Spinal cord (tissue), 10 donors: ENCODE measurements around the gene TNFAIP2. TPM values are rescaled to one million over a fixed set of nuclear protein-coding genes. Genes with fewer than 3 reads are reported as not detected.

Experiments used
- DNase-seq, 6 donors: peaks; one replicate each; pipeline versions ENCODE4 v3.0.0 to v3.0.0-alpha.2; 2013 to 2015; ENCODE audit warnings: low spot score in 6 of 6, low read depth in 4 of 6
- H3K27ac ChIP-seq: one replicate; pipeline ENCODE4 v1.5.1; 2013; ENCODE audit warnings: low read depth, low read length, control low read depth
- H3K27me3 ChIP-seq: one replicate; pipeline ENCODE4 v1.6.1; 2013; ENCODE audit warnings: low read length; ENCODE audit not compliant: control insufficient read depth, insufficient read depth
- H3K36me3 ChIP-seq: one replicate; pipeline ENCODE4 v1.6.1; 2013; ENCODE audit warnings: low read length; ENCODE audit not compliant: control insufficient read depth, insufficient read depth
- H3K4me1 ChIP-seq: one replicate; pipeline ENCODE4 v1.6.1; 2013; ENCODE audit warnings: low read length; ENCODE audit not compliant: control insufficient read depth, insufficient read depth
- H3K4me3 ChIP-seq: one replicate; pipeline ENCODE4 v1.5.1; 2013; ENCODE audit warnings: low read depth, low read length, control low read depth
- H3K9me3 ChIP-seq: one replicate; pipeline ENCODE4 v1.6.1; 2013; ENCODE audit warnings: low read length; ENCODE audit not compliant: control insufficient read depth, insufficient read depth
- WGBS: methylation state at CpG from one replicate; pipeline ENCODE4 v1.1.5; 2013; ENCODE audit warnings: missing lambda C conversion rate; ENCODE audit not compliant: insufficient coverage; 5-methylcytosine and 5-hydroxymethylcytosine counted together
- polyA plus RNA-seq, 2 donors: library from polyadenylated mRNA; unstranded; fragments of 120-200 nt; gene quantifications; one replicate each; pipeline ENCODE4 v1.2.1, GENCODE V29; 2013; ENCODE audit not compliant: insufficient read length in 2 of 2
- total RNA-seq, 2 donors: library from RNA; depleted of rRNA in 1 of 2; stranded (reverse); fragments of 120-200 nt in 1 of 2; fragments of >200 nt in 1 of 2; gene quantifications; one replicate each; pipeline versions ENCODE4 v1.2.3 to v1.2.4, GENCODE V29; 2013 to 2014
- donor health status: healthy.

The TNFAIP2 gene
- total and polyA plus RNA-seq, 4 donors = 9.4 to 18.4 (median 12.7) TPM

DNA sequence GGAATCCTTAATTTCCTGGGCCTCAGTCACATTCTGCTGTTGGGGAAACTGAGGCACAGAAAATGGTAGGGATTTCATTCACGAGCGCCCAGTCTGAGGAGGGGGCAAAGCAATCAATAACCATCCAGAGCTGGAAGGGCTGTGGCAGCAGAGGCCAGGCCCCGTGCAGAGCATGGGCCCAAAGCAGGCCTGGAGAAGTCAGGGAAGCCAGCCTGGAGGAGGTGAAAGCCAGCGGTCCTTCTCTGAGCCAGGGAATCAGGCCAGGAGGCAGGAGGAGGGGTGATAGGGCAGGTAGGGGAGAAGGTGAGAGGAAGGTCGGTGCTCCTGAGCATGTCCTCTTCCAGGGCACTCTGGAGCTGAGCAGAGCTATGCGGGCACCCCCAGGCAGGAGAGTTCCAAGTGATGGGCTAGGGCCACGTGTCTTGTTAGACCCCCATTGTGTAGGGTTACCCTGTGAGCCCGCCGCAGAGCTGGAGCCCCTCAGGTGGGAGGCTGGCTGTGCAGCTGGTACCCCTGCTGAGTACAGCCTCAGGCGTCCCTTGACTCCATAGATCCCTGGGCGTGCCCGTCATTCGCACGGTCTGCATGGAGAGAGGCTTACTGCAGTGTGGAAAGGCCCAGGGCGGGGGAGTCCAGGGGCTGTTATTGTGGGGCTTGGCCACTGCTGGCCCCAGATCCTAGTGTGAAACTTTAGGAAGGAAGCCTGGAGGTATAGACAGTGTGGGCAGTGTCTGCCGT, 4.8 kb downstream of the TNFAIP2 start:
- peaks cover 26% of the 10 kb centered on the region for H3K27me3 ChIP-seq
- no peak overlapping the region for H3K27ac ChIP-seq
- H3K4me1 ChIP-seq = peaks cover 53% of the 10 kb centered on the region
- no peak overlapping the region for H3K4me3 ChIP-seq
- no peaks in the 10 kb centered on the region for H3K9me3 ChIP-seq
- DNase-seq = no peak
- H3K36me3 ChIP-seq = peaks cover 28% of the 10 kb centered on the region
- 83% methylated on average over 15 of the region's 16 CpGs for WGBS

DNA sequence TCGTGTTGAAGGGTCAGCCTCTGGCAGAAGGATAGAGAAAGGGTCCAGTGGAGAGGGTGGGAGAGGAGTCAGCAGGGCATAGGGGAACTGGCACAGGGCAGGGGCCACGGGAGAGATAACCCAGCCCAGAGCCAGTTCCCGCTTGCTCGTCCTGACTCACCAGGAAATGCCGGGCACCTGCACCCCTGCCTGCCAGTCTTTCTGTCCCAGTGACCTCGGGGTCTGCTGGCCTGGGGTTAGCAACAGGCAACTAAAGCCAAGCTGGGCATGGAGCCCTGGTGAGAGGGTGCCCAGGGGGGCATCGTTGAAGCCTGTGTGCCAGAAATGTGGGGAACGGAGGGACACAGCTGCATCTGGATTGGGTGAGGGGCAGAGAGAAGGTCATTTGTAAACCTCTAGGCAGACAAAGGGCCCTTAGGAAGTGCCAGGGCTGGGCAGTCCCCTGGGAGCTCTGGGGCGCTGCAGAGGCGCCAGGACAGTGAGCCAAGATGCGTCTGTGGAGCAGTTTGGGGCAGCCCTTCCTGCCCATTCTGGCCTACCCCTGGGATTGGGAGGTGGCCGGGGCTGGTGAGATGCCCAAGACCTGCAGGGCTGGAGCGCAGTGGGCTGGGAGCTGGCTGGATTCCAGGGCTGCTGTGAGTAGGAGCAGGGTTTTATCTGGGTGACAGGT, 5.5 kb downstream of the TNFAIP2 start:
- Histone ChIP-seq H3K27ac (no peak overlapping the region), H3K4me3 (no peak overlapping the region), H3K4me1 (peaks cover 47% of the 10 kb centered on the region), H3K27me3 (peaks cover 24% of the 10 kb centered on the region), H3K36me3 (peaks cover 35% of the 10 kb centered on the region), H3K9me3 (no peaks in the 10 kb centered on the region)
- WGBS = 69% methylated on average over 13 of the region's 13 CpGs
- DNase-seq = no peak

DNA sequence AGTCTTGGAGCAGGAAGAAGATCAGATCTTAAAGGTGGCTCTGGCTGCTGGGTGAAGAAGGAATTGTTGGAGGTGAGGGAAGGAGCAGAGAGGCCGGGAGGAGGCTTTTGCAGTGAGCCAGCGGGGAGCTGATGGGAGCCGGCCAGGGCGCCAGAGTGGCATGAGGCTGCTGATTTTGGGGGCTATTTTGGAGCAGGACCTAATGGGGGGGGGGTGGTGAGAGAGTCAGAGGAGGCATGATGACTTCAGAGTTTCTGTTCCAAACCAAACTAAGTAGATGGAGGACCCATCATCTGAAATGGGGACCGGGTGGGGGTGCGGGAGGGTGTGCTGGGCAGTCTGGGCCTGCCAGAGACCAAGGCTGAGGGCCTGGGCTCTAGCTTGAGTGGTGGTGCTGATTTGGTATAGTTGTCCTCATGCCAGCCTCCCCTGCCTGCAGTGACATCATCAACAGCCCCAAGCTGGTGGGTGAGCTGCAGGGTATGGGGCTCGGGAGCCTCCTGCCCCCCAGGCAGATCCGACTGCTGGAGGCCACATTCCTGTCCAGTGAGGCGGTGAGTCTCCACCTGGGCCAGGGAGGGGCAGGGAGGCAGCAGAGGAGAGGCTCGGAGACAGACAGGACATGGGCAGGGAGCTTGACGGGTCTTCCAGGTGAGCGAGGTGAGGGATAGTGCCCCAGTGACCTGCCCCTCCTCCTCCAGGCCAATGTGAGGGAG, 6.2 kb downstream of the TNFAIP2 start:
- WGBS = 91% methylated on average over 10 of the region's 12 CpGs
- Histone ChIP-seq H3K4me3 (no peak overlapping the region), H3K27me3 (peaks cover 17% of the 10 kb centered on the region), H3K4me1 (peaks cover 40% of the 10 kb centered on the region), H3K36me3 (peaks cover 42% of the 10 kb centered on the region), H3K27ac (no peak overlapping the region), H3K9me3 (no peaks in the 10 kb centered on the region)
- no peak for DNase-seq

DNA sequence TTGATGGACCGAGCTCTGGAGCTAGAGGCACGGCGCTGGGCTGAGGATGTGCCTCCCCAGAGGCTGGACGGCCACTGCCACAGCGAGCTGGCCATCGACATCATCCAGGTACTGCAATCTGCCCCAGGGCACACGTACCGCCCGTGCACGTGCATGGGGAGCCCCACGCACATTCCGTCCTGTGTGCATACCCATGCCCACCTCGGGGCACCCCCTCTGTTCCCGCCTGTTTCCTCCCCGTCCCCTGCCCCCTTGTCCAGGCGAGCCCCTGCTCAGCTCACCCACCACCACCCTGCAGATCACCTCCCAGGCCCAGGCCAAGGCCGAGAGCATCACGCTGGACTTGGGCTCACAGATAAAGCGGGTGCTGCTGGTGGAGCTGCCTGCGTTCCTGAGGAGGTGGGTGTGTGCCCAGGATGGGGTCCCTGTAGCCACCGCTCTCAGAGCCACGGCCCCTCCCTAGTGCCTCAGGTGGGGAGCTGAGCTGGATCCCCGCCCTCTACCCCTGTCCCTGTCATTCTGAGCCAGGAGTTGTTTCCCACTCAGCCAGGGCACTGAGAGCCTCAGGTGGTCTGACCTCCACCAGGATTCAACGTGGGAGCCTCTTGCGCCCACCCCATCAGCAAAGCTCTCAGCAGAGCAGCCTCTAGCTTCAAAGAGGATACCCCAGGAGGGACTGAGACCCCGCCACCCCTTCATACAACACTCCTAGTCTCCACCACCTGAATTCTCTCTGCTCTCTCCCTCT, 6.9 kb downstream of the TNFAIP2 start:
- Histone ChIP-seq H3K27me3 (peaks cover 11% of the 10 kb centered on the region), H3K27ac (no peak overlapping the region), H3K4me1 (peaks cover 38% of the 10 kb centered on the region), H3K36me3 (peaks cover 48% of the 10 kb centered on the region), H3K9me3 (no peaks in the 10 kb centered on the region), H3K4me3 (no peak overlapping the region)
- DNase-seq = no peak
- 87% methylated on average over 26 of the region's 26 CpGs for WGBS

DNA sequence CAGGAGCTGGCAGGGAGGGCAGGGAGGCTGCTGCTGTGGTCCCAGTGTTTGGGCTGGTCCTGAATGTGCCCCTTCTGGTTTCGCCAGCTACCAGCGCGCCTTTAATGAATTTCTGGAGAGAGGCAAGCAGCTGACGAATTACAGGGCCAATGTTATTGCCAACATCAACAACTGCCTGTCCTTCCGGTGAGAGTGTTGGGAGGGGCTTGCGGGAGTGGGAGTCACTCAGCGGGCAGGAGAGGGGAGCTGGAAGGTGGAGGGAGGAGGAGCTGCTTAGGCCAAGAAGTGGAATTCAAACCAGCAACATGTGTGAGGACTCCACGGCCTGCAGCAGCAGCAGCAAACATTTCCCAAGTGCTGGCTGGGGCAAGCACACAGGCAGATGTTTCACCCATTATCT, 7.7 kb downstream of the TNFAIP2 start:
- Histone ChIP-seq H3K4me3 (no peak overlapping the region), H3K27me3 (peaks cover 11% of the 10 kb centered on the region), H3K4me1 (peaks cover 38% of the 10 kb centered on the region), H3K9me3 (no peaks in the 10 kb centered on the region), H3K36me3 (peaks cover 56% of the 10 kb centered on the region), H3K27ac (no peak overlapping the region)
- WGBS = 50% methylated on average over 3 of the region's 8 CpGs
- DNase-seq = peak in 2 of 6 donors; percentile 38 to 58

DNA sequence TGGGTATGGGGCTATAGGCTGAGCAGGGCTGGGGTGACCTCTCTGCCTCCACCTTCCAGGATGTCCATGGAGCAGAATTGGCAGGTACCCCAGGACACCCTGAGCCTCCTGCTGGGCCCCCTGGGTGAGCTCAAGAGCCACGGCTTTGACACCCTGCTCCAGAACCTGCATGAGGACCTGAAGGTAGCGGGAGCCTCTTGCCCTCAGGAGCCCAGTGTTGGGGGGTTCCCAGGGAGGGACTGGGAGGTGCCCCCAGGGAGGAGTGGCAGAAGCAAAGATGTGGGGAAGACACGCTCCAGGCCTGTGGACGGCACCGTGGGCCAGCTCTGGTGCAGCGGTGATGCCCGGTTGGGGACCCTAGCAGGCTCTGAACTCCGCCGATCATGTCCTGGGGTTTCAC, 8.3 kb downstream of the TNFAIP2 start:
- peaks cover 33% of the 10 kb centered on the region for H3K4me1 ChIP-seq
- no peak overlapping the region for H3K4me3 ChIP-seq
- peaks cover 57% of the 10 kb centered on the region for H3K36me3 ChIP-seq
- no peak for DNase-seq
- H3K27me3 ChIP-seq = peaks cover 5% of the 10 kb centered on the region
- no peak overlapping the region for H3K27ac ChIP-seq
- no peaks in the 10 kb centered on the region for H3K9me3 ChIP-seq
- WGBS = 89% methylated on average over 9 of the region's 9 CpGs

DNA sequence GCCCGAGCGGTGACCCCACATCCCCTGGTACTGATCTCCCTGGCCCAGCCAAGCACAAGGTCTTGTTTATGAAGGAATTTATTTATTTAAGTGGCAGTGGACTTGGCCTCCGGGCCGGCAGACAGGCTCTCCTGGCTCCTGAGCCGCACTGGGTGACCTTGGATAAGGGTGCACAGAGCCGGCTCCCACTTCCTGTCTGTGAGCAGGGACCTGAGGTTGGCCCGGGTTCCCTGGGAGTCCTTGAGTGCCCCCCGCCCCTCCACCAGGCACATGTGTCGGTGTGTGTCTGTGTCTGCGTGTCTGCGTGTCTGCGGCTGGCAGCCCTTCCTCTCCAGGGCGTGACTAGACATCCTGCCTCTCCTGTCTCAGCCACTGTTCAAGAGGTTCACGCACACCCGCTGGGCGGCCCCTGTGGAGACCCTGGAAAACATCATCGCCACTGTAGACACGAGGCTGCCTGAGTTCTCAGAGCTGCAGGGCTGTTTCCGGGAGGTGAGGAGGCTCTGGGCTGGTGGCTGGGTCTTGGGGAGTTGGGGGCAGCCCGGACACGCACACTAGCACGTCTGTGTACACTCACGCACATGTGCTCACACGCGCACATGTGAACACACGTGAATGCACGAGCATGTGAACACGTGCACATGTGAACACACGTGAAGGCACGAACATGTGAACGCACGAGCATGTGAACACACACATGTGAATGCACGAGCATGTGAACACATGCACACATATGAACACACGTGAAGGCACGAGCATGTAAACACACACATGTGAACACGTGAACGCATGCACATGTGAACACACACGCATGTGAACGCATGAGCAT, 9.3 kb downstream of the TNFAIP2 start:
- Histone ChIP-seq H3K9me3 (no peaks in the 10 kb centered on the region), H3K4me3 (no peak overlapping the region), H3K27me3 (peaks cover 4% of the 10 kb centered on the region), H3K27ac (no peak overlapping the region), H3K36me3 (peaks cover 57% of the 10 kb centered on the region), H3K4me1 (peaks cover 26% of the 10 kb centered on the region)
- no peak for DNase-seq
- WGBS = 83% methylated on average over 37 of the region's 39 CpGs

DNA sequence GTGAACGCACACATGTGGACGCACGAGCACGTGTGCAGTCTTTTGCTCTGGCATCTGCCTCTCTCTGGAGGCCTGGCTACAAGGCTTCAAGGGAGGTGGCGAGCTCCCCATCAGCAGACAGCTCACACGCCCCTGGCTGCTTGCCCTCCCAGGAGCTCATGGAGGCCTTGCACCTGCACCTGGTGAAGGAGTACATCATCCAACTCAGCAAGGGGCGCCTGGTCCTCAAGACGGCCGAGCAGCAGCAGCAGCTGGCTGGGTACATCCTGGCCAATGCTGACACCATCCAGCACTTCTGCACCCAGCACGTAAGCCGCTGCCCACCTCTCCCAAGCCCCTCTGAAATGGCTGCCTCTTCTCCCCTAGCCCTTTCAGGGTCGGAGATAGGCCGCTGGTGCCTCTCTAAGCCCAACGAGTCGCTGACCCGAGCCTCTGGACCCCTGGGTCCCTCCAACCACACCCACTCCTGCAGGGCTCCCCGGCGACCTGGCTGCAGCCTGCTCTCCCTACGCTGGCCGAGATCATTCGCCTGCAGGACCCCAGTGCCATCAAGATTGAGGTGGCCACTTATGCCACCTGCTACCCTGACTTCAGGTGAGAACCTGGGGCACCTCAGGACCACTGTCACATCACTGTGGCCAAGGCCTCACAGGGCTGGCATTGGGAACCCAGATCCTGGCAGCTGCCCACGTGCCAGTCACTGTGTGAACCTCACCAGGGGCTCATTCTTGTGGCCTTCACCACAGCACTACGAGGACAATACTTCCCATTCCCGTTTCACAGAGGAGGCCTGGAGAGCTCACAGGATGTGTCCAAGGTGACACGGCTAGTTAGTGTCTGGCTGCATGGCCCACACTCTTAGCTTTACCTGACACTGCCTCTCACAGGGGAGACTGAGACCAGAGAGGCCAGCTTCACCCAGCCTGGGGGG, 10.2 kb downstream of the TNFAIP2 start:
- Histone ChIP-seq H3K4me3 (no peak overlapping the region), H3K36me3 (peaks cover 57% of the 10 kb centered on the region), H3K27me3 (peaks cover 3% of the 10 kb centered on the region), H3K4me1 (peaks cover 23% of the 10 kb centered on the region), H3K27ac (no peak overlapping the region), H3K9me3 (no peaks in the 10 kb centered on the region)
- DNase-seq = no peak
- 89% methylated on average over 25 of the region's 25 CpGs for WGBS
